HepG2 (cell line): ENCODE data around the gene LGALS4. TPM values are rescaled to one million over a fixed set of nuclear protein-coding genes. Genes with fewer than 3 reads are reported as not detected.
"Not testable (repeated sequence)": the region's sequence is repeated elsewhere in the genome, so short reads cannot be mapped to it uniquely, and the experiment has no call there.

Experiments
- ATAC-seq: fragments of 200-7000 bp; cut with Tn5 transposase; 3 replicates; pipeline ENCODE4 v1.9.1; 2020; ENCODE audit warnings: mild to moderate bottlenecking, moderate library complexity
- BruUV-seq: library from RNA; stranded (reverse); fragments of 400-500 nt; replicated peaks from 2 replicates; lab custom pipeline; 2021; lab: Mats Ljungman, UMichigan
- CTCF ChIA-PET: fragments of 300-600 bp; formaldehyde crosslinking; extraction: SDS; loops from one replicate; lab custom pipeline; 2021; ENCODE audit warnings: low total read pairs, inconsistent platforms, low intra/inter-chr PET ratio; lab: Yijun Ruan, JAX
- POLR2A ChIA-PET: fragments of 350-600 bp; sonication (Branson Sonifier 250); formaldehyde crosslinking; loops from one replicate; lab custom pipeline; 2020; ENCODE audit warnings: antibody characterized with exemption, inconsistent platforms; lab: Yijun Ruan, JAX
- DNase-seq: peaks from one replicate; pipeline ENCODE4 v3.0.0-alpha.2; 2015; ENCODE audit warnings: low spot score
- FAIRE-seq: peaks from 3 replicates; lab custom pipeline; 2011; peaks lifted over from hg19 to GRCh38; lab: Jason Lieb, UNC
- H2AFZ ChIP-seq: one replicate; pipeline ENCODE4 v1.6.1; 2011; ENCODE audit warnings: low read length, inconsistent platforms
- H3K27ac ChIP-seq: fragments of 300-600 bp; 3 replicates; pipeline ENCODE4 v1.8.0; 2011; ENCODE audit warnings: mixed run types, mild to moderate bottlenecking, mixed read lengths, low read length, inconsistent platforms; ENCODE audit not compliant: insufficient read depth; ENCODE audit errors: extremely low read length
- H3K27me3 ChIP-seq, 2 experiments: fragments of 200-600 bp in 1 of 2; 2 replicates in 1 of 2; 3 replicates in 1 of 2; pipeline versions ENCODE4 v1.6.0 to v1.8.0; 2011; ENCODE audit warnings: low read length in 2 of 2, mild to moderate bottlenecking in 2 of 2, moderate library complexity in 2 of 2, inconsistent platforms in 1 of 2; ENCODE audit not compliant: insufficient read depth in 2 of 2, control insufficient read depth in 1 of 2
- H3K36me3 ChIP-seq, 2 experiments: fragments of 200-600 bp in 1 of 2; replicated peaks in 1 of 2; 2 replicates in 1 of 2; 3 replicates in 1 of 2; pipeline versions ENCODE4 v1.5.1 to v1.8.0; 2011; ENCODE audit warnings: low read length in 2 of 2, inconsistent platforms in 1 of 2; ENCODE audit not compliant: insufficient read depth in 2 of 2, control insufficient read depth in 1 of 2
- H3K4me1 ChIP-seq: 2 replicates; pipeline ENCODE4 v1.5.1; 2012; ENCODE audit warnings: low read length, inconsistent platforms; ENCODE audit not compliant: insufficient read depth
- H3K4me2 ChIP-seq: 2 replicates; pipeline ENCODE4 v1.6.0; 2011; ENCODE audit warnings: low read depth, low read length, inconsistent platforms
- H3K4me3 ChIP-seq, 3 experiments: fragments of 200-600 bp in 1 of 3; sonication (generic), shearing (Covaris generic) in 1 of 3; replicated peaks in 1 of 3; 2 replicates each; pipeline ENCODE4 v1.5.1; 2011 to 2016; ENCODE audit warnings: low read length in 3 of 3, inconsistent platforms in 2 of 3, low read depth in 2 of 3, mild to moderate bottlenecking in 2 of 3, control low read depth in 1 of 3, mixed read lengths in 1 of 3; ENCODE audit not compliant: insufficient read depth in 1 of 3
- H3K79me2 ChIP-seq: one replicate; pipeline ENCODE4 v1.6.1; 2011; ENCODE audit warnings: low read length, inconsistent platforms; ENCODE audit not compliant: insufficient read depth
- H3K9ac ChIP-seq: 2 replicates; pipeline ENCODE4 v1.6.0; 2011; ENCODE audit warnings: mild to moderate bottlenecking, low read depth, low read length, inconsistent platforms; ENCODE audit not compliant: insufficient read depth
- H3K9me3 ChIP-seq: 2 replicates; pipeline ENCODE4 v1.5.1; 2012; ENCODE audit warnings: mild to moderate bottlenecking, low read length
- H4K20me1 ChIP-seq: 2 replicates; pipeline ENCODE4 v1.6.0; 2011; ENCODE audit warnings: inconsistent platforms, mild to moderate bottlenecking, low read length, moderate library complexity; ENCODE audit not compliant: insufficient read depth
- ATF4 ChIP-seq, 2 experiments: fragments of 450-650 bp in 1 of 2; sonication (generic) in 1 of 2; formaldehyde crosslinking; IDR thresholded peaks; 2 replicates each; pipeline versions ENCODE4 v1.5.0 to v1.8.0; 2020 to 2022; ENCODE audit warnings: mild to moderate bottlenecking in 1 of 2, missing genetic modification reagents in 1 of 2
- CEBPB ChIP-seq: IDR thresholded peaks from 2 replicates; pipeline ENCODE4 v1.6.1; 2011; ENCODE audit warnings: low read depth, low read length, improper control_type of control experiment, borderline replicate concordance
- CEBPG ChIP-seq: IDR thresholded peaks from 2 replicates; pipeline ENCODE4 v1.6.1; 2016
- ZBTB33 ChIP-seq: sonication (generic); formaldehyde crosslinking; IDR thresholded peaks from 2 replicates; pipeline ENCODE4 v1.4.0; 2020; ENCODE audit warnings: missing genetic modification reagents
- WGBS: methylation state at CpG from one replicate; pipeline ENCODE4 v1.1.6; 2017; ENCODE audit warnings: low lambda C conversion rate; 5-methylcytosine and 5-hydroxymethylcytosine counted together
- in situ Hi-C: cut with HindIII; loops from 2 replicates; pipeline ENCODE4 v1.10.0; 2017; ENCODE audit warnings: low pct_unique_long_range_greater_than_20kb; ENCODE audit not compliant: extremely low pct_ligation_motif_present
- intact Hi-C: fragments of 100-400 bp; cut with micrococcal nuclease; formaldehyde crosslinking; loops from one replicate; pipeline ENCODE4 v1.10.0; 2022; ENCODE audit not compliant: unreplicated experiment
- polyA plus RNA-seq, 8 experiments: library from polyadenylated mRNA; depleted of rRNA in 3 of 8; stranded (reverse) in 7 of 8; unstranded in 1 of 8; fragments of >200 nt; fragmentation: Illumina TruSeq in 4 of 8; extraction: Trizol in 4 of 8; gene quantifications; 2 replicates each; pipeline versions ENCODE4 v1.2.1 to v1.2.3, GENCODE V29; 2011 to 2016; ENCODE audit warnings: low read depth in 4 of 8, missing spikeins in 1 of 8, mixed read lengths in 1 of 8; ENCODE audit not compliant: insufficient read depth in 1 of 8
- total RNA-seq, 5 experiments: library from RNA; depleted of rRNA; stranded (reverse); fragments of >200 nt; fragmentation: Illumina TruSeq; extraction: Trizol; gene quantifications; 2 replicates each; pipeline ENCODE4 v1.2.3, GENCODE V29; 2016; ENCODE audit warnings: low read depth in 1 of 5
- TF ChIP-seq, protein P1 (sequence below): sonication (generic); formaldehyde crosslinking; IDR thresholded peaks from 2 replicates; pipeline ENCODE4 v1.4.0; 2020; ENCODE audit warnings: mild to moderate bottlenecking, missing genetic modification reagents

LGALS4 gene
- total and polyA plus RNA-seq, 2 of the 13 experiments (the other 11 are each of a cell fraction or from before 2014, with no cell fraction given), result 0.24 to 0.71 TPM

GRCh38 chr19:38830039-38830733 is 17.4 kb upstream of the LGALS4 start (continued):
- TF ChIP-seq, protein P1, sequence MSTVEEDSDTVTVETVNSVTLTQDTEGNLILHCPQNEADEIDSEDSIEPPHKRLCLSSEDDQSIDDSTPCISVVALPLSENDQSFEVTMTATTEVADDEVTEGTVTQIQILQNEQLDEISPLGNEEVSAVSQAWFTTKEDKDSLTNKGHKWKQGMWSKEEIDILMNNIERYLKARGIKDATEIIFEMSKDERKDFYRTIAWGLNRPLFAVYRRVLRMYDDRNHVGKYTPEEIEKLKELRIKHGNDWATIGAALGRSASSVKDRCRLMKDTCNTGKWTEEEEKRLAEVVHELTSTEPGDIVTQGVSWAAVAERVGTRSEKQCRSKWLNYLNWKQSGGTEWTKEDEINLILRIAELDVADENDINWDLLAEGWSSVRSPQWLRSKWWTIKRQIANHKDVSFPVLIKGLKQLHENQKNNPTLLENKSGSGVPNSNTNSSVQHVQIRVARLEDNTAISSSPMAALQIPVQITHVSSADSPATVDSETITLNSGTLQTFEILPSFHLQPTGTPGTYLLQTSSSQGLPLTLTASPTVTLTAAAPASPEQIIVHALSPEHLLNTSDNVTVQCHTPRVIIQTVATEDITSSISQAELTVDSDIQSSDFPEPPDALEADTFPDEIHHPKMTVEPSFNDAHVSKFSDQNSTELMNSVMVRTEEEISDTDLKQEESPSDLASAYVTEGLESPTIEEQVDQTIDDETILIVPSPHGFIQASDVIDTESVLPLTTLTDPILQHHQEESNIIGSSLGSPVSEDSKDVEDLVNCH (CRISPR knock-in tag), result no peak
- TF ChIP-seq, all 625 proteins: peak for 5

DNA sequence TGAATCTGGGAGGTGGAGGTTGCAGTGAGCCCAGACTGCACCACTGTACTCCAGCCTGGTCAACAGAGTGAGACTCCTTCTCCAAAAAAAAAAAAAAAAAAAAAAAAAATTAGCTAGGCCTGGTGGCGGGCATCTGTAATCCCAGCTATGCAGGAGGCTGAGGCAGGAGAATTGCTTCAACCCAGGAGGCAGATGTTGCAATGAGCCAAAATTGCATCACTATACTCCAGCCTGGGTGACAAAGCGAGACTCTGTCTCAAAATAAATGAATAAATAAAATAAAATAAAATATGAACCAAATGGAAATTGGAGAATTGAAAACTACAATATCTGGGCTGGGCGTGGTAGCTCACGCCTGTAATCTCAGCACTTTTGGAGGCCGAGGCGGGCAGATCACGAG is 16.5 kb upstream of the LGALS4 start:
- peaks cover 46% of the 10 kb centered on the region for H3K4me1 ChIP-seq
- H3K4me3 ChIP-seq, H3K9me3 ChIP-seq, H3K4me2 ChIP-seq, BruUV-seq, H3K27ac ChIP-seq, H3K9ac ChIP-seq, H3K79me2 ChIP-seq, intact Hi-C loops, H3K27me3 ChIP-seq, in situ Hi-C loops, H4K20me1 ChIP-seq, FAIRE-seq, H2AFZ ChIP-seq, DNase-seq, CTCF ChIA-PET, ATAC-seq: not testable (repeated sequence)
- 99% methylated on average over 7 of the region's 7 CpGs for WGBS
- TF ChIP-seq ATF4 (CRISPR knock-in tag; IDR thresholded peaks at IDR 0.05), result peak in 1 of 2 experiments; percentile 64; a peak in 2 of 4 replicates
- peak; percentile 39; the same call in 1 of the 2 replicates for TF ChIP-seq CEBPG (CRISPR knock-in tag)
- TF ChIP-seq ZBTB33, result peak; percentile 37; the same call in 1 of the 2 replicates
- TF ChIP-seq CEBPB, result peak; percentile 83
- H3K36me3 ChIP-seq, result peaks cover 5 to 19% of the 10 kb centered on the region in 2 experiments; a peak in 4 of 5 replicates
- POLR2A ChIA-PET, result interaction anchor here (0.6 to 2.3 kb wide), 2 partner anchors 10 to 20 kb away, joined by 3 to 8 read pairs; no protein-coding TSS in a partner anchor
